B cell (primary cell): ENCODE data around the gene DCUN1D3. TPM values are rescaled to one million over a fixed set of nuclear protein-coding genes. Genes with fewer than 3 reads are reported as not detected.
"Not testable (repeated sequence)": the region's sequence is repeated elsewhere in the genome, so short reads cannot be mapped to it uniquely, and the experiment has no call there.

Experiments used
- ATAC-seq: fragments of 200-7000 bp; cut with Tn5 transposase; one replicate; pipeline ENCODE4 v1.10.0; 2021; ENCODE audit warnings: low read depth, mild to moderate bottlenecking, moderate number of reproducible peaks, moderate library complexity
- CTCF ChIA-PET: fragments of 350-600 bp; sonication (Branson Sonifier 250); formaldehyde crosslinking; loops from one replicate; lab custom pipeline; 2021; ENCODE audit warnings: antibody characterized with exemption, inconsistent platforms; lab: Charles Lee
- POLR2A ChIA-PET: fragments of 350-600 bp; sonication (Branson Sonifier 250); formaldehyde crosslinking; loops from one replicate; lab custom pipeline; 2021; ENCODE audit warnings: antibody characterized with exemption; lab: Charles Lee
- DNase-seq: peaks from one replicate; pipeline ENCODE4 v3.0.0; 2013
- H2AFZ ChIP-seq: 2 replicates; pipeline ENCODE4 v1.6.1; 2012; ENCODE audit warnings: mild to moderate bottlenecking, low read depth, low read length; ENCODE audit not compliant: insufficient read depth, poor library complexity, severe bottlenecking
- H3K27ac ChIP-seq, 2 donors: 1 replicate in 1 of 2; 2 replicates in 1 of 2; pipeline ENCODE4 v1.5.1; 2012 to 2013; ENCODE audit warnings: low read length in 2 of 2, mild to moderate bottlenecking in 2 of 2, moderate library complexity in 1 of 2
- H3K27me3 ChIP-seq, 4 experiments: fragments of 200-600 bp in 1 of 4; sonication (generic) in 1 of 4; replicated peaks in 1 of 4; 1 replicate in 2 of 4; 2 replicates in 2 of 4; pipeline versions ENCODE4 v1.6.1 to v1.7.0; 2013 to 2016; ENCODE audit warnings: low read length in 3 of 4, mild to moderate bottlenecking in 2 of 4, mixed read lengths in 1 of 4, moderate library complexity in 1 of 4; ENCODE audit not compliant: insufficient read depth in 4 of 4, control insufficient read depth in 3 of 4; ENCODE audit errors: control extremely low read depth in 1 of 4
- H3K36me3 ChIP-seq, 2 experiments: replicated peaks in 1 of 2; 1 replicate in 1 of 2; 2 replicates in 1 of 2; pipeline versions ENCODE4 v1.6.1 to v1.7.1; 2013; ENCODE audit warnings: low read length in 1 of 2; ENCODE audit not compliant: insufficient read depth in 2 of 2, control insufficient read depth in 1 of 2; ENCODE audit errors: control extremely low read depth in 1 of 2, extremely low read depth in 1 of 2
- H3K4me1 ChIP-seq, 2 donors: fragments of 200-600 bp in 1 of 2; sonication (generic) in 1 of 2; 1 replicate in 1 of 2; 2 replicates in 1 of 2; pipeline versions ENCODE4 v1.5.1 to v1.6.1; 2013 to 2017; ENCODE audit warnings: low read length in 2 of 2; ENCODE audit not compliant: control insufficient read depth in 2 of 2, insufficient read depth in 2 of 2
- H3K4me2 ChIP-seq: replicated peaks from 2 replicates; pipeline ENCODE3; 2012; ENCODE audit warnings: mild to moderate bottlenecking, low read depth, low read length; ENCODE audit not compliant: poor library complexity, severe bottlenecking
- H3K4me3 ChIP-seq, 5 experiments: fragments of 200-600 bp in 1 of 5; sonication (generic) in 1 of 5; 1 replicate in 3 of 5; 2 replicates in 2 of 5; pipeline versions ENCODE4 v1.5.1 to v1.7.0; 2011 to 2016; ENCODE audit warnings: low read length in 4 of 5, mild to moderate bottlenecking in 4 of 5, low read depth in 2 of 5, control low read depth in 1 of 5, moderate library complexity in 1 of 5; ENCODE audit not compliant: insufficient read depth in 1 of 5; ENCODE audit errors: control extremely low read depth in 1 of 5, extremely low read depth in 1 of 5
- H3K79me2 ChIP-seq: fragments of 200-600 bp; sonication (generic); one replicate; pipeline ENCODE4 v1.6.0; 2016; ENCODE audit warnings: low read length; ENCODE audit not compliant: control insufficient read depth, insufficient read depth
- H3K9ac ChIP-seq: fragments of 200-600 bp; sonication (generic); 2 replicates; pipeline ENCODE4 v1.6.1; 2017; ENCODE audit warnings: mild to moderate bottlenecking, low read length, moderate library complexity
- H3K9me3 ChIP-seq, 3 donors: one replicate each; pipeline versions ENCODE4 v1.6.1 to v1.7.1; 2013; ENCODE audit warnings: low read length in 2 of 3; ENCODE audit not compliant: control insufficient read depth in 2 of 3, insufficient read depth in 1 of 3; ENCODE audit errors: control extremely low read depth in 1 of 3
- H4K20me1 ChIP-seq: 2 replicates; pipeline ENCODE4 v1.6.0; 2012; ENCODE audit warnings: mild to moderate bottlenecking, low read length; ENCODE audit not compliant: insufficient read depth, control insufficient read depth, poor library complexity, severe bottlenecking
- H3K27ac Mint-ChIP-seq: one replicate; pipeline ENCODE4 v1.8.0; 2021; ENCODE audit warnings: mixed read lengths
- H3K27me3 Mint-ChIP-seq: one replicate; pipeline ENCODE4 v1.8.0; 2021; ENCODE audit warnings: mixed read lengths
- H3K4me1 Mint-ChIP-seq: one replicate; pipeline ENCODE4 v1.8.0; 2021; ENCODE audit warnings: mixed read lengths
- H3K4me3 Mint-ChIP-seq: one replicate; pipeline ENCODE4 v1.8.0; 2021; ENCODE audit warnings: mixed read lengths
- H3K9me3 Mint-ChIP-seq: one replicate; pipeline ENCODE4 v1.8.0; 2022; ENCODE audit warnings: mixed read lengths; ENCODE audit not compliant: insufficient read depth
- EZH2 ChIP-seq: IDR thresholded peaks from 2 replicates; pipeline ENCODE4 v1.6.1; 2012; ENCODE audit warnings: borderline replicate concordance, low read depth, mild to moderate bottlenecking, moderate library complexity, low read length; ENCODE audit not compliant: insufficient read depth, poor library complexity, severe bottlenecking
- WGBS: methylation state at CpG from one replicate; pipeline ENCODE4 v1.1.5; 2013; ENCODE audit warnings: missing lambda C conversion rate; ENCODE audit not compliant: insufficient coverage; 5-methylcytosine and 5-hydroxymethylcytosine counted together
- intact Hi-C: fragments of 100-400 bp; cut with micrococcal nuclease; formaldehyde crosslinking; loops from one replicate; pipeline ENCODE4 v1.10.0; 2022
- polyA plus RNA-seq: library from polyadenylated mRNA; depleted of rRNA; stranded (reverse); fragments of >200 nt; gene quantifications from 2 replicates; pipeline ENCODE4 v1.2.3, GENCODE V29; 2012
- total RNA-seq, 2 donors: library from RNA; stranded (reverse); fragments of 120-200 nt in 1 of 2; gene quantifications; 1 replicate in 1 of 2; 2 replicates in 1 of 2; pipeline versions ENCODE4 v1.2.3 to v1.2.4, GENCODE V29; 2013 to 2022
- TF ChIP-seq, protein P1 (sequence below): fragments of 200-600 bp; IDR thresholded peaks from one replicate; pipeline ENCODE4 v1.8.0; 2022; ENCODE audit warnings: antibody characterized with exemption, mild to moderate bottlenecking

The DCUN1D3 gene
- total and polyA plus RNA-seq, 2 donors (not counting 1 experiment from before 2014, with no cell fraction given) = 2.0 to 5.0 TPM

DNA sequence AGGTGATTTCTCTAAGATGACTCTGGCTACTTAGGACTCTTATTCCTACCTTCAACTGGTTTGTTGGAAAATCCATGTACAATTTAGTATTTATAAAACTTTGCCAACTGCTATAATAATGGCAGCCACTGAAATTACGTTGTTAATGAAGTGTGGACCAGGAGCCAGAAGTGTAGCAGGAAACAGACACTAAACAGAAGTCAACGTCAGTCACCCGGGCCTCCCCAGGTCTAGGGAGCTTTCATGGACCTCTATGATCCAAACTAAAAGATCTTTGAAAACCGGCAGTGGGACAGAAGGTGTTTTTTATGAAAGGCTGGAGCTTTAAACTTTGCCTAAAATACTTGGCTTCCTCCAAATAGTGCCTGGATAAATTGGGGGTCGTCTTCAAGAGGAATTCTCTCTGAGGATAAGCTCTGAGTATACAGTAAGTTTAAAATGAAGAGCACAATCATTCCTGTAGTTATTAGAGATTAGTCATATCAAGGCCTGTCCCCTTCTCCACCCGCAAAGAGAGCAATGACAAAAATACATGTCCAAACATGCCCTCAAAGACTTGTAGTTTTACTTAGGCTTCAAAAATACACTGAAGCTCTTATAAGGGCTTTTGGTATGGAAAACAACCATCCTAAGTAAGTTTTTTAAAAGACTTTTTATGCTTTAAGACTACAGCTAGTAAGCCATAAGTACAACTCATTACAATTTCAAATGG is 34.6 kb downstream of the DCUN1D3 start:
- Histone ChIP-seq H3K4me2 (no peak overlapping the region), H3K79me2 (peaks cover 72% of the 10 kb centered on the region), H3K4me1 (no peaks in the 10 kb centered on the region), H3K9ac (no peak overlapping the region), H3K27me3 (no peaks in the 10 kb centered on the region), H4K20me1 (peaks cover 17% of the 10 kb centered on the region), H3K27ac (no peak overlapping the region), H3K36me3 (peaks cover 7 to 9% of the 10 kb centered on the region in 2 experiments), H3K4me3 (no peak overlapping the region), H3K9me3 (no peaks in the 10 kb centered on the region), H2AFZ (no peak overlapping the region)
- Mint-ChIP-seq H3K9me3 (no peaks in the 10 kb centered on the region), H3K4me1 (peaks cover 10% of the 10 kb centered on the region), H3K27me3 (no peaks in the 10 kb centered on the region), H3K4me3 (no peak overlapping the region), H3K27ac (no peak overlapping the region)
- intact Hi-C loops = no loop called here
- ATAC-seq (no peak), DNase-seq (no peak)
- CTCF ChIA-PET = interaction anchor here (1.0 to 4.0 kb wide), 3 partner anchors 9 to 14 kb away, joined by 3 to 21 read pairs (median 8); no protein-coding TSS in a partner anchor
- TF ChIP-seq, protein P1, sequence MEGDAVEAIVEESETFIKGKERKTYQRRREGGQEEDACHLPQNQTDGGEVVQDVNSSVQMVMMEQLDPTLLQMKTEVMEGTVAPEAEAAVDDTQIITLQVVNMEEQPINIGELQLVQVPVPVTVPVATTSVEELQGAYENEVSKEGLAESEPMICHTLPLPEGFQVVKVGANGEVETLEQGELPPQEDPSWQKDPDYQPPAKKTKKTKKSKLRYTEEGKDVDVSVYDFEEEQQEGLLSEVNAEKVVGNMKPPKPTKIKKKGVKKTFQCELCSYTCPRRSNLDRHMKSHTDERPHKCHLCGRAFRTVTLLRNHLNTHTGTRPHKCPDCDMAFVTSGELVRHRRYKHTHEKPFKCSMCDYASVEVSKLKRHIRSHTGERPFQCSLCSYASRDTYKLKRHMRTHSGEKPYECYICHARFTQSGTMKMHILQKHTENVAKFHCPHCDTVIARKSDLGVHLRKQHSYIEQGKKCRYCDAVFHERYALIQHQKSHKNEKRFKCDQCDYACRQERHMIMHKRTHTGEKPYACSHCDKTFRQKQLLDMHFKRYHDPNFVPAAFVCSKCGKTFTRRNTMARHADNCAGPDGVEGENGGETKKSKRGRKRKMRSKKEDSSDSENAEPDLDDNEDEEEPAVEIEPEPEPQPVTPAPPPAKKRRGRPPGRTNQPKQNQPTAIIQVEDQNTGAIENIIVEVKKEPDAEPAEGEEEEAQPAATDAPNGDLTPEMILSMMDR = no peak
- no peak for TF ChIP-seq EZH2
- 65% methylated on average over 2 of the region's 6 CpGs for WGBS
- POLR2A ChIA-PET = no interaction called here

DNA sequence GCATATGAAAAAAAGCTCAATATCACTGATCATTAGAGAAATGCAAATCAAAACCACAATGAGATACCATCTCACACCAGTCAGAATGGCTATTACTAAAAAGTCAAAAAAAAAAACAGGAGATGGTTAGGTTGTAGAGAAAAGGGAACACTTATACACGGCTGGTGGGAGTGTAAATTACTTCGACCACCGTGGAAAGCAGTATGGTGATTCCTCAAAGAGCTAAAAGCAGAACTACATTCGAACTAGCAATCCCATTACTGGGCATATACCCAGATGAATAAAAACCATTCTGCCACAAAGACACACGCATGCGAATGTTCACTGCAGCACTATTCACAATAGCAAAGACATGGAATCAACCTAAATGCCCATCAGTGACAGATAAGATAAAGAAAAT is 35.8 kb downstream of the DCUN1D3 start:
- H3K9me3 Mint-ChIP-seq, H3K4me2 ChIP-seq, H3K27me3 ChIP-seq, H2AFZ ChIP-seq, intact Hi-C loops, H3K27ac ChIP-seq, H3K27me3 Mint-ChIP-seq, POLR2A ChIA-PET, H3K4me1 ChIP-seq, H3K4me3 Mint-ChIP-seq, H3K9ac ChIP-seq, ATAC-seq, DNase-seq, H3K4me3 ChIP-seq, H3K27ac Mint-ChIP-seq, H3K9me3 ChIP-seq, H4K20me1 ChIP-seq: not testable (repeated sequence)
- H3K4me1 Mint-ChIP-seq = peaks cover 10% of the 10 kb centered on the region
- CTCF ChIA-PET = interaction anchor here (0.6 to 4.0 kb wide), 3 partner anchors 10 to 1407 kb away, joined by 3 to 21 read pairs (median 8); no protein-coding TSS in a partner anchor
- 88% methylated on average over 4 of the region's 6 CpGs for WGBS
- peaks cover 11 to 14% of the 10 kb centered on the region in 2 experiments for H3K36me3 ChIP-seq
- H3K79me2 ChIP-seq = peaks cover 61% of the 10 kb centered on the region
